HG02610 (cell line): Measurements from ENCODE around the gene DNM2.
"Not testable (repeated sequence)": the region's sequence is repeated elsewhere in the genome, so short reads cannot be mapped to it uniquely, and the experiment has no call there.

Experiments used
- ATAC-seq: cut with Tn5 transposase; IDR thresholded peaks from one replicate; pipeline ENCODE4 v1.9.1; 2021; ENCODE audit warnings: mild to moderate bottlenecking, moderate library complexity; ENCODE audit not compliant: unreplicated experiment

The DNM2 gene

DNA sequence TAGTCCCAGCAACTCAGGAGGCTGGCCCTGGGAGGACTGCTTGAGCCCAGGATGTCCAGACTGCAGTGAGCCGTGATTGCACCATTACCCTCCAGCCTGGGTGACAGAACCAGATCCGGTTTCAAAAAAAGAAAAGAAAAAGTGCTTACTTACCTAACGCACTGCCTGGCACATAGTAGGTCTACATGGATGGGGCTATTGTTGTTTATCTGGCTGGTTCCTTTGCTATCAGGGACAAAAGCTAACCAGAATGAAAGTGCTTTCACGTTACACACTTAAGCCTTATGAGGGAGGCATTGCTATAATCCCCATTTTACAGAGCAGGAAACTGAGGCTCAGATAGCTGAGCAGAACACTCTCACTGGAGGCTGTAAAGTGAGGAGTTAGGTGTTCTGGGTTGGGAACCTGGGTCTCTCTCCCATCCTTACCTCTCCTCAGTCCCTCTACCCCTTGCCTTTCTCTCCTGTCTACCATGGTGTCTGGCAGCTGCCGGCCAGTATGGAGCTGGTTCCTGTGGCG lies 2.8 kb downstream of the DNM2 start:
- ATAC-seq, result no peak

DNA sequence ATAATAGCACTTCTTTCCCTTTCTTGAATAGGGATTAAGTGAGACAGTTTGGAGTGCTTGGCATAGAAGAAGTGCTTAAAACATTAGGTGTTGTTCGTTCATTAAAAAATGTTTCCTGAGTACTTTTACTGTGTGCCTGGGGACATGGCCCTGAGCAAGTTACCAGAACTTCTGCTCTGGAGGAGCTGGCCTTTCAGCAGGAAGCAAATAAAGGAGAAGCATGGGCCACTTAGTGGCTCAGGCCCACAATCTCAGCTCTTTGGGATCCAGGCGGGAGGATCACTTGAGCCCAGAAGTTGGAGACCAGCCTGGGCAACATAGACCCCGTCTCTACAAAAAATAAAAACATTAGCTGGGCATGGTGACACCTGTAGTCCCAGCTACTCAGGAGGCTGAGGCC lies 5.7 kb downstream of the DNM2 start:
- ATAC-seq, result no peak

DNA sequence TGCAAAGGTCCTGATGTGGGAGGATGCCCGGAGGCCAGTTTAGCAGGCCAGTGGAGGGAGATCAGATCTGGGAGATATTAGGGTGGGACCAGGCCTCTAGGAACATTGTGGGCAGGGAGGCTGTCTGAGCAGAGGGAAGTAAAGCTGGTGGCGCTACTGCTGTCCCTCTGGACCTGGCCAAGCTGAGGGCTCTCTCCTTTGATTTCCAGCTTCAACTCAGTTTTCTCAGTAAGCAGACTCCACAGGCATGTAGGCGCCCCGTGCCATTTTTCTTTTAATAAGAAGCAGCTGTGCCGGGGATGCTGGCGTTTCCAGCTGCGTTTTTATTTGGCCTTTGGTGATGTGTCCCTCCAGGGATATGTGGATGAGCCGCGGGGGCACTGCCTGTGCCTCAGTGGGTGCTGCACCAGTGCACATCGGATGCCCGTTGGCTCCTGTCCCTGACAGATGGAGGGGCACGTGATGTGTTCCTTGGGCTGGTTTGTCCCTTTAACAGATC lies 6.7 kb downstream of the DNM2 start:
- no peak for ATAC-seq

DNA sequence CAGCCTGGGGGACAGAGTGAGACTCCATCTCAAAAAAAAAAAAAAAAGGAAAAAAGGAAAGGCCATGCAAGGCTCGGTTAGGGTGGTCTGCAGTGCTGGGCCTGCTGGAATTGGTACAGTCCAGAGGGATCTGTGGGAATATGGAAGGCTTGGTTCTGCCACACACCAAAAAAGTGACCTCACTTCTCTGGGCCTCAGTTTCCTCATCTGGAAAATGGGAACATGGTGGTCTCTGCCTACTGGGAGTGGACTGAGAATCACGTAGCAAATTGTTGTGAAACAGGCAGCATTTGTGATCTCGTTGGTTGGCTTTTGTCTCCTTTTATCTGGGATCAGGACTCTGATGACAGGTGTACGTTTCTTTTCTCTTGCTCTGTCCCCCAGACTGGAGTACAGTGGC lies 7.5 kb downstream of the DNM2 start:
- ATAC-seq, result no peak

DNA sequence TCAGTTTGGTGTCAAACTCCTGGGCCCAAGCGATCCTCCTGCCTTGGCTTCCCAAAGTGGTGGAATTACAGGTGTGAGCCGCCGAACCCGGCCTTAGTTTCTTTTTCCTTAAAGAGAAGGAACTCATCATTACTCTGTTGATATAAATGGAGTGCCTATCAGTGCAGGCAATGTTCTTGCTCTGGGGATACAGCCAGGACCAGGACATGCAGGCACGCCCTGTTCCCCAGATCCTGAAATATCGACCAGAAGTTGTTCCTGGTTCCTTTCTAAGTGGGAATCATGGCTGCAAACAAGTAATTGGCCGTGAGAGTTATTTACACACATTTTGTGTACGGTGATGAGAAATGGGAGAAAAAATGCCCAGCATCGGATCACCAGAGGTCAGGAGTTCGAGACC lies 8.4 kb downstream of the DNM2 start:
- ATAC-seq, result no peak

DNA sequence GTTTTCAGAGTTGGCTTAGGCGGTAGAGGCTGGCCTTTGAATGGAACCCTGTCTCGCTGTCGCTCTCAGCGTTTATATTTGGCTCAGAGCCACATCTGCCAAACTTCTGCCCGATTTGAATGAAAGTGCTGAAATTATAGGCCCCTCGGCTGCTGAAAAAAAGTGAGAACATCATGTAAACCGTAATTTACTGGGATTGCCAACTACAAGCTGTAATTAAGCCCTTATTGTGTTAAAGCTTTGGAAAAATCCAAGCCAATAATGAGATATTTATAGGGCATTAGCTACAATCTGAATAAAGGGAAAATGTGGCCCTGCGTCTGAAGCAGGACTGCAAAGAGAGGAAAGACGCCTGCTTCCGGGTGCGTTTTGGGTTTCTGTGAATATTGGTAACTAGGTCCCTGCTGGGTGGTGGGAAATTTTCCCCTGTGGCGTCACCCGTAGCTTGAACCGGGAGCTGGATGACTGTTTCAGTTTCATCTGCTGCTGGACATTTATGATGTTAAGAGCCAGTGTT lies 9.9 kb downstream of the DNM2 start:
- ATAC-seq, result no peak

DNA sequence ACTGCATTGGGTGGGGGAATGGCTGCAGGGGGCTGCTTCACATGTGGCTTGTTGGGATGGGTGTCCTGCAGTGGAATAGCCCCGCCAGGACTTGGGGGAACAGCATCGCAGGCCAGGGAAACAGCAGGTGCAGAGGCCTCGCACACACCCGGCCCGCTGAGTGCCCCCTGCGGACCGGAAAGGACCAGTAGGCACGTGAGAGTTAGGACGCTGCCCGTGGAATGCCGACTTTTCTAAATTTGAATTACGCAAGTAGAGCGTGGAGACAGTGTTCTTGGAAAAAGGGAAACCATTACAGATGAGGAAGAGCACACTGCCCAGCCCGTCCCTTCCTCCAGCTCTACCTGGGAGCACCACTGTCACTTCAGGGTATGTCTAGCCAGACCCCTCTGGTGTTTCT lies 11.5 kb downstream of the DNM2 start:
- ATAC-seq, result no peak

DNA sequence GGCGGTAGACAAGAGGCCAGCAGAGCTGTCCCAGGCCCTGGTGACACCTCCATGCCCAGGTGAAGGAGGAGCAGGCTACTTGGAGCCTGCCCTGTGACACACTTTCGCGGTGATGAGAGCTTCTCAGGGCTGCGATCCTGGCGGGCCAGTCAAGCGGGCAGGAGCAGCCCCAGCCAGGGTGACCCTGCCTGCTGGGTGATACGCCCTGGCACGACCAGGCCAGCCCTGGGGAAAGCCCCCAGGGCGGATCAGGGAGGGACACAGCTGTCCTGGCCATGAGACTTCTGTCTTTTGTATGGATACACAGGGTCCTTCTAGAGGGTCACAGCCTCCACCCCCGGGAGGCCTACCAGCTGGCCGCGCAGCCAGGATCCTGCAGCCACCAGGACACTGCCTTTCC lies 13.1 kb downstream of the DNM2 start:
- no peak for ATAC-seq

DNA sequence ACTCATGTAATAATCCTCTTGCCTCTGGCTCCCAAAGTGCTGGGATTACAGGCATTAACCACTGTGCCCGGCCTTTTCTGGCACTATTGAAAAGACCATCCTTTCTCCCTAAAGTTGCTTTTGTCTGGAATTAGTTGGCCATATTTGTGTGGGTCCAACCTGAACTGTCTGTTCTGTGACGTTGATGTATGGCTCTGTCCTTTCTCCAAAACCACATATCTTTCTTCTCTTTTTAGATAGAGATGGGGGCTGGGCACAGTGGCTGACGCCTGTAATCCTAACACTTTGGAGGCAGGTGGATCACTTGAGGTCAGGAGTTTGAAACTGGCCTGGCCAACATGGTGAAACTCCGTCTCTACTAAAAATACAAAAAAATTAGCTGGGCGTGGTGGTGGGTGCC lies 17.9 kb downstream of the DNM2 start:
- no peak for ATAC-seq

DNA sequence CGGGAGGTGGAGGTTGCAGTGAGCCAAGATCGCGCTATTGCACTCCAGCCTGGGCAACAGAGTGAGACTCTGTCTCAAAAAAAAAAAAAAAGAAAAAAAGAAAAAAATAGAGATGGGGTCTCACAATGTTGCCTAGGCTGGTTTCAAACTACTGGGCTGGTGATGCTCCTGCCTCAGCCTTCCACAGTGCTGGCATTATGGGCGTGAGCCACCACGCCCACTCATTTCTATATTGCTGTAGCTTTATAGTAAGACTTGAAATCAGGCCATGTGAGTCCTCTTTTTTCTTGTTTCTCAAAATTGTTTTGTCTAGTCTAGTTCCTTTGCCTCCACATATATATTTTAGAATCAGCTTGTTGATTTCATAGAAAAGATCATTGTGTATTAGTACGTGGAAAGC lies 18.3 kb downstream of the DNM2 start:
- no peak for ATAC-seq

DNA sequence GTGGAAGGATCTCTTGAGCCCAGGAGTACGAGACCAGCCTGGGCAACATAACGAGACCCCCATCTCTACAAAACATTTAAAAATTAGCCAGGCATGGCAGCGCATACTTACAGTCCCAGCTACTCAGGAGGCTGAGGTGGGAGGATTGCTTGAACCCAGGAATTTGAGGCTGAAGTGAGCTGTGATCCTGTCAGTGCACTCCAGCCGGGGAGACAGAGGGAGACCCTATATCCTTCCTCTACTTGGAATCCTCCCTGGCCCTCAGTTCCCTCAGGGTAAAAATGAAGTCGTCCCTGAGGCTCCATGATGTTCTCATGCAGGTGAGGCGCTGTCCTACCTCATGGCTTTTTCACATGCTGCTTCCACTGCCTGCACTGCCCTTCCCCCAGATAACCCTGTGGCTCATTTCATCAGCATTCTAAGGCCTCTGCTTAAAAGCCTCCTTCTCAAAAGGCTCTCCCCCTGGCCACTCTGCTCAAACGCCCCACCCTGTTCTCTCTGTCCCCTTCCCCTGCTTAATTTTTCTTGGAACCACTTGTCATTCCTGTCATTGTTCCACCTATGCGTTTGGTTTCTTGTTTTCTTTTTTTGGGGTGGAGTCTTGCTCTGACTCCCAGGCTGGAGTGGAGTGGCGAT lies 19.2 kb downstream of the DNM2 start:
- no peak for ATAC-seq

DNA sequence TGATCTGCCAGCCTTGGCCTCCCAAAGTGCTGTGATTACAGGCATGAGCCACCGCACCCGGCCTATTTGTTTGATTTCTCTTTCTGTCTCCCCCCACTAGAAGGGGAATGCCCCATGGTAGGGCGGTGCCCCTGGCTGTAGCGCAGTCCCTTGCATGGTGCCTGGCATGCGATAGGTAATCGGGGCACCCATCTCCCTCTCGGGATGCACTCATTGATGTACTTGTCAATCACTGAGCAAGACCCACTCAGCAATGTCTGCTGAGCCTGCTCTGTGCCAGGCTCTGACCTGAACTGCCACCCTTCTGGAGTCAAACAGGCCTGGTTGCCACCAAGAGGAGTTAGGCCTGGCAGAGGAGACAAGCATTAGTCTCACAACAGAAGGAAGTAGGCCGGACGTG lies 19.8 kb downstream of the DNM2 start:
- no peak for ATAC-seq

DNA sequence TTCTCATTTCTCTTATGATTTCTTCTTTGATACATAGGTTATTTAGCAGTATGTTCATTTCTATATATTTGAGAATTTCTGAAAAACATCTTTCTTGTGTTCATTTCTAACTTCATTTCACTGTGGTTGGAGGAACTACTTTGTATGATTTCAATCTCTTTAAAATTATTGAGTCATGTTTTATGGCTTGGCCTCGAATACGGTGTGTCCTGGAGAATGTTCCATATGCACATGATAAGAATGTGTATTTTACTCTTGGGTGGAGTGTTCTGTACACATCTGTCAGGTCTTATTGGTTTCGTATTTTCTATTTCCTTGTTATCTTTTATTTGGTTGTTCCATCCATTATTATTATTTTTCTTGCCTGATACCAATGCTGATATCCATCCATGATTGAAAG lies 22.9 kb downstream of the DNM2 start:
- no peak for ATAC-seq

DNA sequence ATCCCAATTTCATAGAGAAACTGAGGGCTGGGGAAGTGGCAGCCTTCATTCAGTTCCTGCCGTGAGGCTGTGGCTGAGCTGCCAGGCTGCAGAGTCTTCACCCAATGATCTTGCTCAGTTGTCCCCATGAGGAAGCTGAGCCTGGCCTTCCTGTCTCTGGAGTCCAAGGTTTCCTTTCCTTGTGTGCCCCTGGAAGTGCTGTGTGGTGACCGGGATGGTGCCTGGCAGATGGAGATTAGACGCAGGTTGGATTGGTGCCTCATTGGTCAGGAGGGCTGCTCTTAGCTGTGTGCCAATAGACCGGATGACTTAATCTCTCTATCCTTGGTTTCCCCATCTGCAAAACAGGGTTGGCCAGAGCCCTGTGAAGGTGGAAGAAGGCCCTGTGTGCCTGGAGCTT lies 24.6 kb downstream of the DNM2 start:
- no peak for ATAC-seq

DNA sequence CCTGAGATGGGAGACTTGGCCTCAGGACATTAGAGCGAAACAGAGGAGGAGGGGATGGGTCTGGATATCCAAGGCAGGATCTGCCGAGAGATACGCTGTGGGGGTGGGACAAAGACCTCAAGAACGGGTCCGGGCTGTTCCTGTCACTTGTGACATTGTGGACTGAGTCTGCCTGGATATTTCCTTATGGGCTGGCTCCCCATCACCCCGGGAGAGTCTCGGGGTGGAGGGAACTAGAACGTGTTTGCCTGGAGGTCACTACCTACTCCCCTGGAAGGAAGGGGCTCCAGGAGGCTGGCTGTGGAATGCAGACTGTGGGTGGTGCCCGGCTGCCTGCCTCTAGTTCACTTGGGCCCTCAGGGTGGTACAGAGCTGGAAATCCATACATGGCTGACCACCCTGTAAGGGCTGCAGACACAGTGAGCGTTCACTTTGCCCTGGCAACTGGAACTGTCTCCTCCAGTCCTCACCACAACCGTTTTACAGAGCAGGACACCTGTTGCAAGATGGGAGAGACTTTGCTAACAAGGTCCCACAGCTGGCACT lies 26.4 kb downstream of the DNM2 start:
- ATAC-seq, result no peak

DNA sequence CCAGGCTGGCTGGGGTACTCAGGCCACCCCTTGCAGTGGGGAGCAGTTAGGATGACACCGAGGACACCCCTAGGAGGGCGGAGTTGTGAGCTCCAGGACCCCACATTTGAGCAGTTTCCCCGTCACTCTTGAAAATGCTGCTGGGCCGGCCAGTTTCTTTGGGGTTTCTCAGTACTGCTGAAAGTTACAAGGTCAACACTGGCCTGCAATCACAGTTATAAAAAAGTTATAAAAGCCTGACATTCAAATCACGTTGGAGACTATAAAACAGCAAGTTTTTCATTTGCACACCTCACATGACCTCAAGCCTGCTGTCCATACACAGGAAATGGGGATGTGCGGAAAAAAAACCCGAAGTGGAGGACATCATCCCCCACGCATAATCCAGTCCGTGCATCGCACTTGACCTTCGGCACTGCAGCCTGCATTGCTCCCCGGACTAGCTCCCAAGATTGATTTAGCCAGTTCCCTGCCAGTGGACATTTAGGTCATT lies 27.0 kb downstream of the DNM2 start:
- no peak for ATAC-seq

DNA sequence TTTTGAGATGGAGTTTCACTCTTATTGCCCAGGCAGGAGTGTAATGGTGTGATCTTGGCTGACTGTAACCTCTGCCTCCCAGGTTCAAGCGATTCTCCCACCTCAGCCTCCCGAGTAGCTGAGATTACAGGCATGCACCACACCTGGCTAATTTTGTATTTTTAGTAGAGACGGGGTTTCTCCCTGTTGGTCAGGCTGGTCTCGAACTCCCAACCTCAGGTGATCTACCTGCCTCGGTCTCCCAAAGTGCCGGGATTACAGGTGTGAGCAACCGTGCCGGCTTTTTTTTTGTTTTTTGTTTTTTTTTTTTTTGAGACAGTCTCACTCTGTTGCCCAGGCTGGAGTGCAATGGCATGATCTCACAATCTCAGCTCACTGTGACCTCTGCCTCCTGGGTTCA lies 28.6 kb downstream of the DNM2 start:
- ATAC-seq, result not testable (repeated sequence)

DNA sequence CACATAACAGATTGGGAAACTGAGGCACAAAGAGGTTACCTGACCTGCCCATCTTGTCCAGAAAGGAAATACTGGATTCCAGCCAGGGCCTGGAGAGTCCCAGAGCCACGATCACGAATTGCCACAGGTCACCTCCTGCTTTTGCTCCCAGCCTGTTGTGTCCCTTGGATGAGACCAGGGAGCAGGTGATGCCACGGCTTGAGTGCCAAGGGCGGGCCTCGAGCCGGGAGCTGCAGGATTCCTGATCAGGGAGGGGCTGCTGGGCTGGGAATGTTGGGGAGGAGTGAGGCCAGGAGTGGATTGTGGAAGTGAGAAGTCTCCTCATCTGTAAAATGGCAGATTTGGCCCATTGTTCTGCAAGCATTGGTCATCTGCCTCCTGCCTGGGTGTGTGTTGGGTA lies 29.4 kb downstream of the DNM2 start:
- ATAC-seq, result no peak

DNA sequence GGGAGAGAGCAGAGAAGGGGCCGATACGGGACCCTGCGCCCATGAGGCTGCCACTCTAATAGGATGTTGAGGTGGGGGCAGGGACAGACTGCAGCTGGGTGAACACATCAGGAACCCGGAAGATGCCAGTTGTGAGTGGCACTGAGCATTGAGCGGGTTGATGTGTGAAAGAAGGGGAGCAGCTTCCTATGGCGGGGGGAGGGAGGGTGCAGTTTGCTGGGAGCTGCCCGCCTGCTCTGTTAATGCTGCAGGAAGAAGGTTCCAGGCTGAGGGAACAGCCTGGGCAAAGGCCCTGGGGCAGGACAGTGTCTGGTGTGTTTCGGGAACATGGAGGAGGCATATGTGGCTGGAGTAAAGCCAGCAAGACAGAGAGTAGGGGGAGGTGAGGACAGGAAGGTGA lies 29.8 kb downstream of the DNM2 start:
- ATAC-seq, result no peak

DNA sequence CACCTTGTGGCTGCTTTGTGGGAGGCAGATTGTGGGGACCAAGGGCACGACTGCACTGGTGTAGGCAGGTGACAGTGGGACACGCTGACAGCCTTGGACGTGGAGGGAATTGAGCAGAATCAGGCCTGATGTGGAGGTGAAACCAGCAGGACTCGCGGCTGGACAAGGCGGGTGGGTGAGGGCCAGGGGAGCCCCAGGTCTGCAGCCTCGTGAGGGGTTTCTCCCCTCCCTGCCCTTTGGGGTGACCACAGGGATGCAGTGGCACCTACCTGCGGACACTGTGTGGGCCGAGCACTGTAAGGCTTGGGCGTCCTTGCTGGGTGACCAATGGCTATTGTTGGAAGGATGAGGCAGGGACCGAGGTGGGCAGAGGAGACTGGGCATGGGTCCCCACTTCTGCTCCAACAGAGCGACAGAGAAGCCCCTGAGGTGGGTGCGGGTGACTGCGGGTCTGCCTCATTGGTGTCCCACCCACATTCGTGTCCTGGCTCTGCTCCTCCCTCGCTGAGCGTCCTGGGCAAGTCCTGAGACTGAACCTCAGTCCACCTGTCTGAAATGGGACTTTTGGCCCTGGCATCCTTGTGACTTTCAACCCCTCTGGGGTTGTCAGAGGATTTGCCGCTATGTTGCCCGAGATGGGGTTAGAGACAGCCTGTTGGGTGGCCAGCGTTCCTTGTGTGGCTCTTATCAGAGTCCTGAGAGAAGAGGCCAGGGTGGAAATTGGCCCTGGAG lies 30.5 kb downstream of the DNM2 start:
- no peak for ATAC-seq

DNA sequence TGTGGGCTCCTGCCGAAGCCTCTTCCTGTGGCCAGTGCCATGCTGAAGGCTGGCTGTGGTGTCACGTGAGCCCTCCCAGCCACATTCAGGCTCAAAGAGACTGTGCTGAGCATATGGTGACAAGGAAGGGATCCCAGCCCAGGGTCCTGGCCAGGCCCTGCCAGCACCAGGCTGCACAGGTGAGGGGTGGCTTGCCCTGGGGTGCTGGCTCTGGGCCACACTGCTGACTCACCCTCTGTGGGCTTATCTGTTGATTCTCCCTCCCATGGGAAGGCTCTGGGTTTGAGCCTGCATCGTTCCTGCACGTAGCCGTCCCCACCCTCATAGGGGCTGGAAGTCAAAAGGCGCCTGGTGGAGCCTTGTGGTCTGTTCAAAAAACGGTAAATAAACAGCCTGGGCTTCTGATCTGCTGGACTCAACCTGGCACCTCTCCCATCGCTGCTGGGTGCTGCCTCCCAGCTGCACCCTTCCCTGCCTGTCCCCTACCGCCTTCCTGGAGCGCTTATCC lies 31.1 kb downstream of the DNM2 start:
- no peak for ATAC-seq
